ENCODE results near the gene PADI4. TPM values are rescaled to one million over a fixed set of nuclear protein-coding genes. Genes with fewer than 3 reads are reported as not detected.

The PADI4 gene
- total and polyA plus RNA-seq, 2 donors (not counting 3 experiments of a cell fraction or from before 2014, with no cell fraction given) = not detected

GRCh38 chr1:17308593-17308992 lies 596 bp downstream of the PADI4 start:
- Histone ChIP-seq H3K4me2 (ENCODE audit: insufficient read depth, low read length) (no peak overlapping the region), H4K20me1 (replicated peaks; ENCODE audit: control insufficient read depth, extremely low read depth, insufficient read depth, low read length) (no peaks in the 10 kb centered on the region), H3K27ac (ENCODE audit: insufficient read depth, low read depth, low read length) (no peak overlapping the region), H3K27me3 (ENCODE audit: control insufficient read depth in 2 of 2, insufficient read depth in 2 of 2, low read length in 2 of 2) (peaks cover 0 to 2% of the 10 kb centered on the region in 2 experiments), H3K9me3 (replicated peaks; ENCODE audit: control insufficient read depth, insufficient read depth, low read length) (no peaks in the 10 kb centered on the region), H3K4me1 (ENCODE audit: control insufficient read depth, extremely low read depth, insufficient read depth, low read length) (no peaks in the 10 kb centered on the region), H3K9me1 (replicated peaks; ENCODE audit: control insufficient read depth, extremely low read depth, insufficient read depth, low read length) (no peaks in the 10 kb centered on the region), H3K79me2 (ENCODE audit: control insufficient read depth, insufficient read depth, low read length) (no peaks in the 10 kb centered on the region), H2AFZ (ENCODE audit: low read depth, low read length) (no peak overlapping the region), H3K9ac (replicated peaks; ENCODE audit: extremely low read depth, insufficient read depth, low read length) (no peak overlapping the region), H3K4me3 (replicated peaks in 1 of 3; ENCODE audit: insufficient read depth in 1 of 3, low read depth in 1 of 3, low read length in 3 of 3) (no peak overlapping the region), H3K36me3 (ENCODE audit: control insufficient read depth in 2 of 2, extremely low read depth in 1 of 2, insufficient read depth in 2 of 2, low read length in 2 of 2) (no peaks in the 10 kb centered on the region)
- intact Hi-C loops (cut with micrococcal nuclease) = no loop called here
- FAIRE-seq (no peak), DNase-seq (ENCODE audit: low read depth, low spot score) (no peak)
- CTCF ChIA-PET = interaction anchor here (1.2 kb wide), 1 partner anchor 46 kb away, joined by 3 read pairs; no protein-coding TSS in a partner anchor
- POLR2A ChIA-PET = no interaction called here
- dilution Hi-C loops (cut with MboI; ENCODE audit: extremely low pct_ligation_motif_present, low sequenced_read_pairs) = no loop called here
- TF ChIP-seq, protein P1, sequence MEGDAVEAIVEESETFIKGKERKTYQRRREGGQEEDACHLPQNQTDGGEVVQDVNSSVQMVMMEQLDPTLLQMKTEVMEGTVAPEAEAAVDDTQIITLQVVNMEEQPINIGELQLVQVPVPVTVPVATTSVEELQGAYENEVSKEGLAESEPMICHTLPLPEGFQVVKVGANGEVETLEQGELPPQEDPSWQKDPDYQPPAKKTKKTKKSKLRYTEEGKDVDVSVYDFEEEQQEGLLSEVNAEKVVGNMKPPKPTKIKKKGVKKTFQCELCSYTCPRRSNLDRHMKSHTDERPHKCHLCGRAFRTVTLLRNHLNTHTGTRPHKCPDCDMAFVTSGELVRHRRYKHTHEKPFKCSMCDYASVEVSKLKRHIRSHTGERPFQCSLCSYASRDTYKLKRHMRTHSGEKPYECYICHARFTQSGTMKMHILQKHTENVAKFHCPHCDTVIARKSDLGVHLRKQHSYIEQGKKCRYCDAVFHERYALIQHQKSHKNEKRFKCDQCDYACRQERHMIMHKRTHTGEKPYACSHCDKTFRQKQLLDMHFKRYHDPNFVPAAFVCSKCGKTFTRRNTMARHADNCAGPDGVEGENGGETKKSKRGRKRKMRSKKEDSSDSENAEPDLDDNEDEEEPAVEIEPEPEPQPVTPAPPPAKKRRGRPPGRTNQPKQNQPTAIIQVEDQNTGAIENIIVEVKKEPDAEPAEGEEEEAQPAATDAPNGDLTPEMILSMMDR (IDR thresholded peaks at IDR 0.05; ENCODE audit: extremely low read depth in 1 of 2, insufficient read depth in 1 of 2, low read depth in 1 of 2, low read length in 2 of 2) = no peak
- TF ChIP-seq POLR2AphosphoS5 (IDR thresholded peaks at IDR 0.05; ENCODE audit: insufficient read depth, low read depth, low read length) (no peak), GATA2 (IDR thresholded peaks at IDR 0.05; ENCODE audit: insufficient read depth, insufficient read length, low read depth, low read length) (no peak), EZH2 (IDR thresholded peaks at IDR 0.05; ENCODE audit: borderline replicate concordance, low read depth, low read length, severe bottlenecking) (no peak), POLR2A (IDR thresholded peaks at IDR 0.05; ENCODE audit: low read depth, low read length) (no peak), MYC (IDR thresholded peaks at IDR 0.05; ENCODE audit: low read depth, low read length) (no peak), FOS (IDR thresholded peaks at IDR 0.05; ENCODE audit: borderline replicate concordance, insufficient read depth, low read length) (no peak), JUN (IDR thresholded peaks at IDR 0.05; ENCODE audit: borderline replicate concordance, insufficient read depth, insufficient read length, low read depth) (no peak)
- TF ChIP-seq, protein P2, sequence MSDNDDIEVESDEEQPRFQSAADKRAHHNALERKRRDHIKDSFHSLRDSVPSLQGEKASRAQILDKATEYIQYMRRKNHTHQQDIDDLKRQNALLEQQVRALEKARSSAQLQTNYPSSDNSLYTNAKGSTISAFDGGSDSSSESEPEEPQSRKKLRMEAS (IDR thresholded peaks at IDR 0.05; ENCODE audit: insufficient read depth, insufficient read length) = no peak
- no TSS peak for BruUV-seq (replicated peaks)
